ENCODE data around the gene MYH9.
A peak's percentile ranks its signal among the peaks of the same experiment; 100 is the strongest.

Gene MYH9

GRCh38 chr22:36386351-36386899 lies 1.3 kb downstream of the MYH9 start:
- Mint-ChIP-seq H3K27ac (peak overlapping the region; percentile 97), H3K9me3 (no peaks in the 10 kb centered on the region), H3K36me3 (ENCODE audit: low read depth) (peaks cover 42% of the 10 kb centered on the region), H3K4me3 (peak overlapping the region; percentile 94), H3K27me3 (ENCODE audit: low read depth) (no peaks in the 10 kb centered on the region), H3K4me1 (ENCODE audit: low read depth) (peaks cover 39% of the 10 kb centered on the region)
- DNase-seq (ENCODE audit: low spot score), result peak; percentile 72

GRCh38 chr22:36385491-36386350 lies 2.0 kb downstream of the MYH9 start:
- peak overlapping the region; percentile 97 for H3K27ac Mint-ChIP-seq
- no peaks in the 10 kb centered on the region for H3K9me3 Mint-ChIP-seq
- peak; percentile 64 for DNase-seq (ENCODE audit: low spot score)
- H3K36me3 Mint-ChIP-seq (ENCODE audit: low read depth), result peaks cover 44% of the 10 kb centered on the region
- H3K27me3 Mint-ChIP-seq (ENCODE audit: low read depth), result no peaks in the 10 kb centered on the region
- H3K4me3 Mint-ChIP-seq, result peak overlapping the region; percentile 94
- peaks cover 44% of the 10 kb centered on the region for H3K4me1 Mint-ChIP-seq (ENCODE audit: low read depth)

- peaks cover 48% of the 10 kb centered on the region for H3K4me1 Mint-ChIP-seq (ENCODE audit: low read depth)
- H3K27ac Mint-ChIP-seq, result peak overlapping the region; percentile 97
- DNase-seq (ENCODE audit: low spot score), result no peak
These were observed 2.8 kb downstream of the MYH9 start for GRCh38 chr22:36384766-36385481.

GRCh38 chr22:36383110-36383581 lies 4.6 kb downstream of the MYH9 start:
- Mint-ChIP-seq H3K27me3 (ENCODE audit: low read depth) (no peaks in the 10 kb centered on the region), H3K4me1 (ENCODE audit: low read depth) (peaks cover 56% of the 10 kb centered on the region), H3K9me3 (no peaks in the 10 kb centered on the region), H3K27ac (peak overlapping the region; percentile 81), H3K36me3 (ENCODE audit: low read depth) (peaks cover 67% of the 10 kb centered on the region), H3K4me3 (peak overlapping the region; percentile 76)
- peak; percentile 61 for DNase-seq (ENCODE audit: low spot score)

More at GRCh38 chr22:36384766-36385481, 2.8 kb downstream of the MYH9 start:
- Mint-ChIP-seq H3K4me3 (peak overlapping the region; percentile 94), H3K27me3 (ENCODE audit: low read depth) (no peaks in the 10 kb centered on the region), H3K9me3 (no peaks in the 10 kb centered on the region), H3K36me3 (ENCODE audit: low read depth) (peaks cover 50% of the 10 kb centered on the region)

GRCh38 chr22:36381513-36382128 lies 6.1 kb downstream of the MYH9 start:
- Mint-ChIP-seq H3K9me3 (no peaks in the 10 kb centered on the region), H3K4me1 (ENCODE audit: low read depth) (peaks cover 70% of the 10 kb centered on the region), H3K36me3 (ENCODE audit: low read depth) (peaks cover 77% of the 10 kb centered on the region), H3K4me3 (peak overlapping the region; percentile 70), H3K27me3 (ENCODE audit: low read depth) (no peaks in the 10 kb centered on the region), H3K27ac (peak overlapping the region; percentile 83)
- DNase-seq (ENCODE audit: low spot score), result no peak

GRCh38 chr22:36379593-36380361 lies 8.0 kb downstream of the MYH9 start:
- Mint-ChIP-seq H3K27ac (peak overlapping the region; percentile 96), H3K36me3 (ENCODE audit: low read depth) (peaks cover 72% of the 10 kb centered on the region), H3K9me3 (no peaks in the 10 kb centered on the region), H3K4me1 (ENCODE audit: low read depth) (peaks cover 73% of the 10 kb centered on the region), H3K4me3 (peak overlapping the region; percentile 86), H3K27me3 (ENCODE audit: low read depth) (no peaks in the 10 kb centered on the region)
- DNase-seq (ENCODE audit: low spot score), result no peak

GRCh38 chr22:36378869-36379217 lies 8.9 kb downstream of the MYH9 start:
- no peaks in the 10 kb centered on the region for H3K27me3 Mint-ChIP-seq (ENCODE audit: low read depth)
- peaks cover 68% of the 10 kb centered on the region for H3K36me3 Mint-ChIP-seq (ENCODE audit: low read depth)
- no peak for DNase-seq (ENCODE audit: low spot score)
- H3K27ac Mint-ChIP-seq, result peak overlapping the region; percentile 96
- H3K4me1 Mint-ChIP-seq (ENCODE audit: low read depth), result peaks cover 74% of the 10 kb centered on the region
- peak overlapping the region; percentile 86 for H3K4me3 Mint-ChIP-seq
- no peaks in the 10 kb centered on the region for H3K9me3 Mint-ChIP-seq

GRCh38 chr22:36378080-36378868 lies 9.5 kb downstream of the MYH9 start:
- peaks cover 70% of the 10 kb centered on the region for H3K36me3 Mint-ChIP-seq (ENCODE audit: low read depth)
- H3K4me3 Mint-ChIP-seq, result peak overlapping the region; percentile 86
- no peaks in the 10 kb centered on the region for H3K27me3 Mint-ChIP-seq (ENCODE audit: low read depth)
- peaks cover 78% of the 10 kb centered on the region for H3K4me1 Mint-ChIP-seq (ENCODE audit: low read depth)
- H3K27ac Mint-ChIP-seq, result peak overlapping the region; percentile 96
- H3K9me3 Mint-ChIP-seq, result no peaks in the 10 kb centered on the region
- DNase-seq (ENCODE audit: low spot score), result no peak

GRCh38 chr22:36377022-36377631 lies 10.6 kb downstream of the MYH9 start:
- Mint-ChIP-seq H3K4me3 (peak overlapping the region; percentile 86), H3K27ac (peak overlapping the region; percentile 96), H3K4me1 (ENCODE audit: low read depth) (peaks cover 84% of the 10 kb centered on the region), H3K27me3 (ENCODE audit: low read depth) (no peaks in the 10 kb centered on the region), H3K36me3 (ENCODE audit: low read depth) (peaks cover 77% of the 10 kb centered on the region), H3K9me3 (no peaks in the 10 kb centered on the region)
- peak; percentile 57 for DNase-seq (ENCODE audit: low spot score)

GRCh38 chr22:36376265-36376664 lies 11.5 kb downstream of the MYH9 start:
- no peaks in the 10 kb centered on the region for H3K27me3 Mint-ChIP-seq (ENCODE audit: low read depth)
- no peak for DNase-seq (ENCODE audit: low spot score)
- peaks cover 83% of the 10 kb centered on the region for H3K4me1 Mint-ChIP-seq (ENCODE audit: low read depth)
- H3K4me3 Mint-ChIP-seq, result peak overlapping the region; percentile 86
- H3K36me3 Mint-ChIP-seq (ENCODE audit: low read depth), result peaks cover 81% of the 10 kb centered on the region
- no peaks in the 10 kb centered on the region for H3K9me3 Mint-ChIP-seq
- H3K27ac Mint-ChIP-seq, result peak overlapping the region; percentile 96

GRCh38 chr22:36375071-36375980 lies 12.4 kb downstream of the MYH9 start:
- H3K27ac Mint-ChIP-seq, result peak overlapping the region; percentile 85
- H3K4me1 Mint-ChIP-seq (ENCODE audit: low read depth), result peaks cover 85% of the 10 kb centered on the region
- no peaks in the 10 kb centered on the region for H3K27me3 Mint-ChIP-seq (ENCODE audit: low read depth)
- H3K9me3 Mint-ChIP-seq, result no peaks in the 10 kb centered on the region
- peak overlapping the region; percentile 77 for H3K4me3 Mint-ChIP-seq
- DNase-seq (ENCODE audit: low spot score), result no peak
- peaks cover 83% of the 10 kb centered on the region for H3K36me3 Mint-ChIP-seq (ENCODE audit: low read depth)

All from T-helper 2 cell treated with Interferon-gamma antibody and Interleukin-4, amounts not matched to agents 5 μg/mL and 100 μg/mL, for 36 hours (primary cell).